Measurements from ENCODE around the gene IL33. TPM values are rescaled to one million over a fixed set of nuclear protein-coding genes. Genes with fewer than 3 reads are reported as not detected.

Gene IL33
- polyA plus RNA-seq, 4 donors, result 6.1 to 14.1 (median 8.1) TPM

GRCh38 chr9:6216002-6216401 lies 395 bp downstream of the IL33 start:
- no peak for DNase-seq (ENCODE audit: low read depth in 4 of 4, low spot score in 2 of 4)

GRCh38 chr9:6216951-6217350 lies 1.3 kb downstream of the IL33 start:
- DNase-seq (ENCODE audit: low read depth in 4 of 4, low spot score in 2 of 4), result no peak

GRCh38 chr9:6218099-6218502 lies 2.5 kb downstream of the IL33 start:
- no peak for DNase-seq (ENCODE audit: low read depth in 4 of 4, low spot score in 2 of 4)

DNA sequence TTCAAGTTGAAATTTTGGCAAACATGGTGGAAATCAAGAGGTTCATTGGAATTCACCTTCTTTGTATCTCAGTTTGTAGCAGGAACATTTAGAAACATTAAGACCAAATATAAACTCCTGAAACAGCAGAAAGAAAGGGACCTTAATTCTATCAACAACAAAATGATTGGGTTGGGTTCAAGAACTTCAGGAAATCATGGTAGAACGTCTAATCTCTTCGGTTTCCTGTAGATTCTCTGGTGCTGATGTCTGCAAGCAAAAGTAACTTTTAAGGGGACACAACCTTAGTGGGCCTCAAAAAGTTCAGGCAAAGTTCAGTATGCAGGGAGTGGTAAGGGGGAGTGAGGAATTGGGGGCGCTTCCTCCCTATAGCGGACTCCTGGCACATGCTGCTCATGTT lies 3.4 kb downstream of the IL33 start:
- no peak for DNase-seq (ENCODE audit: low read depth in 4 of 4, low spot score in 2 of 4)

DNA sequence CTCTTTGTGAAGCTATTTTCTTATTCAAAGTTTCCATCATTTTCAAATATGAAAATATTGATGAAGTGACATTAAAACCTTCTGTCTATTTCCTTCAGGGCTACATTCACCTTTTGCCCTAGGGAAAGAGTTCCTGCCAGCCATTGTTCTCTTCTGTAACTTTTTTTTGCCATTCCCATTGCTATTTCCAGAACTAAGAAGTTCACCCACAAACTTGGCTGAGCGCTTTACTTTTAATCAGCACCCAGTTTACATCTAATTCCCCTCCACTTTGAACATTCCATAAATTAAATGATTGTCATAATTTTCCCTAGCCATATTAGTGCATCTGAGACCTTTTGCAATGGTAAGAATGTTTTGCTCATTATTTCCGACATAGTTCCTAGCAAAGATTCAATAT lies 4.4 kb downstream of the IL33 start:
- no peak for DNase-seq (ENCODE audit: low read depth in 4 of 4, low spot score in 2 of 4)

- no peak for DNase-seq (ENCODE audit: low read depth in 4 of 4, low spot score in 2 of 4)
These were observed 9.0 kb downstream of the IL33 start for GRCh38 chr9:6224393-6225154.

- DNase-seq (ENCODE audit: low read depth in 4 of 4, low spot score in 2 of 4), result no peak
These were observed 11.1 kb downstream of the IL33 start for GRCh38 chr9:6226696-6227095.

DNA sequence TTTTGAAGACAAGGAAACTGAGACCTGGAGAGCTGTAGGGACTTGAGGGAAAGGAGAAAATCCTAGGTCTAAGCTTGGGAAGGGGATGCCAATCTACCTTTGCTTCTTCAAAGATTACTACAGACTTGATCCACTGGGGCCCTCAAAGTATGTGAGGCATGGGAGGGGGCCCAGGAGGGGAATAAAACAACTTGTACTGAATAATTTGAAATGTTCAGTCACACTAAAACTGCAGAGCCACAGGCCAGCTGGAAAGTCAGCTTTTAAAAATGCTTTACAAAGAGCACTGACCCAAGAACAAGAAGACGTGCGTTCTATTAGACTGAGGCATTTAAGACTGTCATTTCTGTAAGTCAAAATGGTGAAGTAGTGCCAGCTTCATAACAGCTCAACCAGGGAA lies 13.6 kb downstream of the IL33 start:
- DNase-seq (ENCODE audit: low read depth in 4 of 4, low spot score in 2 of 4), result no peak

DNA sequence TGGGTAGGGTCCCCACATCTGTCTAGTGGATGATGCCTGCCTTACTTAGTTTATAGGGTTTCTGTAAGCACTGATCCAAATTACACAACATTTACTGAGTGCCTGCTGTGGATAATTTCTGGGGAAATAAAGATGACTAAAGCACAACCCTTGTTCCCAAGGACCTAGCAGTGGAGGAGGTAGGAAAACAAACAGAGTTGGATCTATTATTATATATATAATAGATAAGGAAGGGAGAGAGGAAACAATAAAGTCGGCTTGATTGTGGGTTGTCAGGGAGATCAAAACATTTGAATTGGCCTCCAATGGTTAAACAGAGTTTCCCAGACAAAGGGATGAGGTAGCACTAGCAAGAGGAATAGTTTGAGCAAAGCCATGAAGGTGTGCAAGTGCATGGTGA lies 14.0 kb downstream of the IL33 start:
- DNase-seq (ENCODE audit: low read depth in 4 of 4, low spot score in 2 of 4), result no peak

GRCh38 chr9:6230037-6230780 lies 14.6 kb downstream of the IL33 start:
- no peak for DNase-seq (ENCODE audit: low read depth in 4 of 4, low spot score in 2 of 4)

DNA sequence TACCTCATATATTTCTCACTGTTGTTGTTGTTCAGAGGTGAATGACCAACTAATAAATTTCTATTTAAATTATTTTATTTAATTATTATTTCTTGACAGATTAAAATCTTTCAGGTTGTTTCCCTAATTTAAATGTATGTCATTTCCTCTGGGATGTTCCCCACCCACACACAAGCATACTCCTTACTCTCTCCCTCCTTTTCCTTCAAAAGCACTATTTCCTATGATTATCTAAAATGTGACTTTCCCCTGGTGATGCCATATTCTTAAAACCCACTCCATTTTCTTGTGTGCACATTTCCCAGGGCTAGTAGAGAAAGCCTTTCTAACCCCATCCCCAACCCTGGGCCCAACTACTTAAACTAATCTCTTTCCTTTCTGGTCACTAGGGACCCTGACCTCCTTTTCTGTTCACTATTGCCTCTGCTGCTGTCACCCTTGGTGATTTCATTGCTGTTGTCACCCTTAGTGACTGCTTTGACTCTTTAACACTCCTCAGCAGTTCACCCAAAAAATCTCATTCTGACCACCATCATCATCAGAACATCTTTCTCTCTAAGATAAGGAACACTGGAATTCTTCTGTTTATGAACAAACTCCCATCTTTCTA lies 16.8 kb downstream of the IL33 start:
- no peak for DNase-seq (ENCODE audit: low read depth in 4 of 4, low spot score in 2 of 4)

- no peak for DNase-seq (ENCODE audit: low read depth in 4 of 4, low spot score in 2 of 4)
These were observed 18.4 kb downstream of the IL33 start for GRCh38 chr9:6234014-6234413.

DNA sequence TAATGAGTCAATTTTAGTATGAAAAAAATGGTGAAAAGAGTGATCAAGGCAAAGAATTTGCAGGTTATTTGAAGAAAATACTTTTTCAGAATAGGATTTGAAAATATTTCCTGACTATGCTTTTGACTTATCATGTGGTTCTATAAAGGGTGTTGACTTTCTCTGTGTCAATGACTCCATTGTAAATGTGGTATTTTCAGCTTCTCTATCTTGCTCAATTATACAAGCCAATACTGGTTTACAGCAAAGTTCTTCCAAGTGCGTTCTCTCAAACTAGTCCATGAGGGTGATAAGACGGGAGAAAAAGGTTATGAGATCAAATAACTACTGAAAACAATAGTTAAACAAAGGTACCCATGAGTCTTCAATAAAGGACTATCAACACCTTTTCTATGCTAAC lies 21.7 kb downstream of the IL33 start:
- DNase-seq (ENCODE audit: low read depth in 4 of 4, low spot score in 2 of 4), result no peak

DNA sequence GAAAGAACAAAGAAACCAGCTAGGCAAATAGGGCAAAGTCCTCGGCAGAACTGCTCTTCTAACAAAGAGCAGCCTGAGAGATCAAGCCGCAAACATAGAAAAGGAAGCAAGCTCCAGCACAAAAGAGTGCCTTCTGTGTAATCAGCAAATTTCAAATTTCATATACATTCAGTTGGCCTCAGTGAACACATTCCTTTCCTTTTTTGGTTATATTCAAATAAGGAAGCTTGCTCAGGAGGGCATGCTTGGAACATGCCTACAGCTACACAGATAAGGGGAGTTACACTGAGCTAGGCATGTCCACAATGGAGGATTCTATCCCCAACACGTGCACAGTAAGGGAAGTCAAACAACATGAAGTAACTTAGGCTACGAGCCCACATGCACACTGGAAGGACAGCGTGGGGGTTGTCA lies 23.4 kb downstream of the IL33 start:
- no peak for DNase-seq (ENCODE audit: low read depth in 4 of 4, low spot score in 2 of 4)

DNA sequence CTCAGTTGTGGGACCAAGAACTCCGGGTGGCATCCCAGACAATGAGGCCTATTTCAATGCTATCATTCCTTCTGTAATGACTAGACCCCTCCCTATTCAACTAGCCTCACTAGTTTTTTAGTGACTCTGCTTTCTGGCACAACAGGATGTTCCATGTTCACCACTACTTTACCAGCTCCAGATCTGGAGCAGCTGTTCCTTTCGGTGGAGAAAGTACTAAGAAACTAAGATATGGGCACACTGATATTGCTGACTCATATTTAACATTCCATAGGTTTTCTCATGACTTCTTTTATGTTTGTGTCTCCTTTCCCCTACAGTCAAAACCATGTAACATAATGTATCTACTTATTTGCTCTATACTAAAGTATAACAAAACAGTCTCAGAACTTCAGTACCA lies 24.1 kb downstream of the IL33 start:
- DNase-seq (ENCODE audit: low read depth in 4 of 4, low spot score in 2 of 4), result no peak

DNA sequence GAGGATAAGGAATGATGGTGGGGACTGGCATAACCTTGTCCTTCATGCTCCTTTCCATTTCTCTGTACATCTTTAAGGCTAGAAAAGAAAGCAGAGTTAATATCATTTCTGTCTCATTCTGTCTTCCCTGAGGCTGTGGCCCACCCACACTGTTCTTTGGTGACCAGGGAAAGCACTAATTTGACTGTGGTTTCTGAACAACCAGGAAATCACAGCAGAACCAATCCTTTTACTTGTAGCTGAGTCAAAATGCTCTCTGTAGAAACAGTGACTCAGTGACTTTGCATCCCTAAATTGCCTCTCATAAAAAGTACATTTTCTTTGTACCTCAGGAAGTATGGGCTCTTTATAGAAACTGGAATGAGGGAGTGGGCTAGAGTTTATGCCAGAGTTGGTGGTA lies 28.1 kb downstream of the IL33 start:
- no peak for DNase-seq (ENCODE audit: low read depth in 4 of 4, low spot score in 2 of 4)

GRCh38 chr9:6247266-6247665 lies 31.7 kb downstream of the IL33 start:
- no peak for DNase-seq (ENCODE audit: low read depth in 4 of 4, low spot score in 2 of 4)

GRCh38 chr9:6268826-6269397 lies 53.3 kb downstream of the IL33 start:
- DNase-seq (ENCODE audit: low read depth in 4 of 4, low spot score in 2 of 4), result no peak

- DNase-seq (ENCODE audit: low read depth in 4 of 4, low spot score in 2 of 4), result no peak
These were observed 55.3 kb downstream of the IL33 start for GRCh38 chr9:6270896-6271295.

DNA sequence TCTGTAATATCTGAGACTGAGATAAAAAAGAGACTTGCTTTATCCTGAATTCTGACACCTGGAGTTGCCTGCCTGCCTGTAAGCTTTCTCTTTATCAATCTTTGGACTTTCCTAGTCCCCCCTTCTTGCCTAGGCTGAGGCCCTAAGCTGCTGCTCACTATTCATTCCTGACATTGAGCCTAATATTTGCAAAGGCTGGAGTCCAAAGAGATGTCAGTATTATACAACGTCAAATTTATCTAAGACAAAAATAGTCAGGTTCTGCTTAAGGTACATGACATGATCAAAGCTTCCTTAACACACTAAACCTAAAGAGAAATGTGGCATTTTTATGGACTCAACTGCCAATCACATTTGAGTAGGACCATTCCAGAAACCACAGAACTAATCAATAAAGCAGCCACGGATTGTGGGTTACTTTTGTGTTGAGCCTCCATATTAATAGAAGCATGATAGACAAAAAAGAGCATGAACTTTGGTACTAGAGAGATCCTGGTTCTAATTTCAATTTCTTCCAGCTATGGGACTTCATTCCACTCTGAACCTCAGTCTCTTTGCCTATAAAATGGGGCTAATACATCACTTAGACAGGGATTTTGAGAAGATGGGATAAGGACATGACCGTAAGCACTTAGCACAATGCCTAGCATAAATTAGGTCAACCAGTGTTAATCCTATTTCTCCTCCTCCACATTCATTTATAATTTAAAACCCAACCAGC lies 56.1 kb downstream of the IL33 start:
- DNase-seq (ENCODE audit: low read depth in 4 of 4, low spot score in 2 of 4), result no peak

- no peak for DNase-seq (ENCODE audit: low read depth in 4 of 4, low spot score in 2 of 4)
These were observed 56.6 kb downstream of the IL33 start for GRCh38 chr9:6272229-6272598.

All from left renal cortex interstitium (tissue), 4 donors.